Mesothelial cell of epicardium (in vitro differentiated cells): Measurements from ENCODE around the gene ILKAP. TPM values are rescaled to one million over a fixed set of nuclear protein-coding genes. Genes with fewer than 3 reads are reported as not detected.

Source experiments
- DNase-seq, 2 experiments: peaks; one replicate each; pipeline ENCODE4 v3.0.0; 2021; ENCODE audit warnings: low spot score in 2 of 2; ENCODE audit not compliant: unreplicated experiment in 2 of 2
- H3K27ac Mint-ChIP-seq: 2 replicates; pipeline ENCODE4 v1.8.0; 2021; ENCODE audit warnings: mixed read lengths
- H3K27me3 Mint-ChIP-seq: 2 replicates; pipeline ENCODE4 v1.8.0; 2021; ENCODE audit warnings: low read depth, mixed read lengths
- H3K36me3 Mint-ChIP-seq: 2 replicates; pipeline ENCODE4 v1.8.0; 2021; ENCODE audit warnings: mixed read lengths
- H3K4me1 Mint-ChIP-seq: 2 replicates; pipeline ENCODE4 v1.8.0; 2021; ENCODE audit warnings: mixed read lengths
- H3K4me3 Mint-ChIP-seq: 2 replicates; pipeline ENCODE4 v1.8.0; 2021; ENCODE audit warnings: mild to moderate bottlenecking, moderate library complexity, mixed read lengths
- H3K9me3 Mint-ChIP-seq: 2 replicates; pipeline ENCODE4 v1.8.0; 2021; ENCODE audit warnings: mixed read lengths
- total RNA-seq: library from RNA; stranded (reverse); gene quantifications from 3 replicates; pipeline ENCODE4 v1.2.1, GENCODE V29; 2021
- TF ChIP-seq, protein P1 (sequence below): fragments of 200-600 bp; sonication (generic); IDR thresholded peaks from one replicate; pipeline ENCODE4 v1.5.0; 2021; ENCODE audit warnings: antibody characterized with exemption; ENCODE audit not compliant: unreplicated experiment

Gene ILKAP
- total RNA-seq, 1 donor from 2014 or later: 54.0 TPM

DNA sequence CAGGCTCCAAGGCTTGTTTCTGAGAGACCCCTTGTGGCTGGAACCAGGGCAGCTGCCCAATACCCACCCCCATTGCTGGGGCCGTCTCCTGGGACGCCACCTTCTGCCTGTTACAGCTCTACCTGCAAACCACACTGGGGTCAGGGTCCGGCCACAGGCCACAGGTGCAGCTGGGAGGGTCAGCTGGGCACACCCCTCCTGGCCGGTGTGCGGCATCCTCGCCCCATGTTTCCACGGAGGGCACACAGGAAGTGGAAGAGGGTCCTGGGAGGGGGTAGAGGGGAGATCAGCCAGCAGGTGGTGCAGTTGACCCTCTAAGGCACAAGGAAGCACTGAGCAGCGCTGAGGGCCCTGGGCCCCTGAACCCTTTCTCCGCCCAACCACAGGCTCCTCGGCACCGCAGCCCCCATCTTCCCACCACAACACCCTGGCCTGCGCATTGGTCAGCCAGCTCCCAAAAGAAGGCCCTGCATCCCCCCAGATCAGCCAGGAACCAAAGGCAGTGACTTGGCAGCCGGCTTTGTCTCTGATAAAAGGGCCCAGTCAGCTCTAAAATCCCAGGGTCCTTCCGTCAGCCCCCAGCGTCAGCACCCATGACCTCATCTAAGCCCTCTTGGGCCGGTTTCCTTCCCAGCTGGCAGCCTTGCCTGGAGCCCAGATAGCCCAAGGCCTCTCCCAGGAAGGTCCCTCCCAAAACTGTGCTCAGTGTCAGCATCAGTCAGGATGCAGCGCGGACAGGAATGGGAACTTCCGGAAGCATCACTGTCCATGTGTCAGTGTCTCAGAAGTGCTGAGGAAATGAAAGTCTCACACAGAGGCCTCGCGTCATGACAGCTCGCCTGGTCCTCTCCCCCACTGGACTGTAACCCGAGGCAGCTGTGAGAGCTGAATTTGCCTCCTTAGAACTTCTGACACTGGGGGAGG lies 43.0 kb downstream of the ILKAP start:
- Mint-ChIP-seq H3K9me3 (no peaks in the 10 kb centered on the region), H3K27me3 (peaks cover 67% of the 10 kb centered on the region), H3K4me3 (no peak overlapping the region), H3K36me3 (no peaks in the 10 kb centered on the region), H3K4me1 (peaks cover 4% of the 10 kb centered on the region), H3K27ac (no peak overlapping the region)
- no peak for DNase-seq
- TF ChIP-seq, protein P1, sequence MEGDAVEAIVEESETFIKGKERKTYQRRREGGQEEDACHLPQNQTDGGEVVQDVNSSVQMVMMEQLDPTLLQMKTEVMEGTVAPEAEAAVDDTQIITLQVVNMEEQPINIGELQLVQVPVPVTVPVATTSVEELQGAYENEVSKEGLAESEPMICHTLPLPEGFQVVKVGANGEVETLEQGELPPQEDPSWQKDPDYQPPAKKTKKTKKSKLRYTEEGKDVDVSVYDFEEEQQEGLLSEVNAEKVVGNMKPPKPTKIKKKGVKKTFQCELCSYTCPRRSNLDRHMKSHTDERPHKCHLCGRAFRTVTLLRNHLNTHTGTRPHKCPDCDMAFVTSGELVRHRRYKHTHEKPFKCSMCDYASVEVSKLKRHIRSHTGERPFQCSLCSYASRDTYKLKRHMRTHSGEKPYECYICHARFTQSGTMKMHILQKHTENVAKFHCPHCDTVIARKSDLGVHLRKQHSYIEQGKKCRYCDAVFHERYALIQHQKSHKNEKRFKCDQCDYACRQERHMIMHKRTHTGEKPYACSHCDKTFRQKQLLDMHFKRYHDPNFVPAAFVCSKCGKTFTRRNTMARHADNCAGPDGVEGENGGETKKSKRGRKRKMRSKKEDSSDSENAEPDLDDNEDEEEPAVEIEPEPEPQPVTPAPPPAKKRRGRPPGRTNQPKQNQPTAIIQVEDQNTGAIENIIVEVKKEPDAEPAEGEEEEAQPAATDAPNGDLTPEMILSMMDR: no peak

DNA sequence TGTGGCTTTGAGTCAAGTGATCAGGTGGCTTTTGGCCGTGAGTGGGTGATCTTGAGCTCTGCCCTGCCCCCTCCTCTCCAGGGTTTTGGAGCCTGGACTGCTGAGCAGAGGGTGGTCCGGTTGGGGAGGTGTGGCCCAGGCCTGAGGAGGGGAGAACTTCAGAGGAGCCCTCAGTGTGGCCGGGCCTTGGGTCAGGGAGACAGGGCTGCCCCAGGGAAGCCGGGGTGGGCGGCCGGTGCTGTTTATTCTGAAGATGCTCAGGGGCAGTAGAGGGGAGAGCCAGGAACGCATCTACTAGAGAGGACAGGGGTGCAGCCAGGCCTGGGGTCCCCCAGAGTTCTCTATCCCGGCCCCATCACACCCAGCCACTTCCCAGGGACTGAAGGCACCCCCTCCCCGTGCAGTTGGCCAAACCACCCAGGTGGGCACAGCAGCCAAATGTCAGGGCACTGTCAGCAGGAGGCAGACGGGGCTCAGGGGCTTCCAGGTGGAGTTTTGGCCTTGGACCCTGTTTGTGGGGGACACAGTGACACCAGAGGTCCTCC lies 43.8 kb downstream of the ILKAP start:
- TF ChIP-seq, protein P1: no peak
- Mint-ChIP-seq H3K4me3 (peak overlapping the region; percentile 46), H3K4me1 (peaks cover 4% of the 10 kb centered on the region), H3K27me3 (peaks cover 60% of the 10 kb centered on the region), H3K27ac (no peak overlapping the region), H3K36me3 (no peaks in the 10 kb centered on the region), H3K9me3 (no peaks in the 10 kb centered on the region)
- no peak for DNase-seq

DNA sequence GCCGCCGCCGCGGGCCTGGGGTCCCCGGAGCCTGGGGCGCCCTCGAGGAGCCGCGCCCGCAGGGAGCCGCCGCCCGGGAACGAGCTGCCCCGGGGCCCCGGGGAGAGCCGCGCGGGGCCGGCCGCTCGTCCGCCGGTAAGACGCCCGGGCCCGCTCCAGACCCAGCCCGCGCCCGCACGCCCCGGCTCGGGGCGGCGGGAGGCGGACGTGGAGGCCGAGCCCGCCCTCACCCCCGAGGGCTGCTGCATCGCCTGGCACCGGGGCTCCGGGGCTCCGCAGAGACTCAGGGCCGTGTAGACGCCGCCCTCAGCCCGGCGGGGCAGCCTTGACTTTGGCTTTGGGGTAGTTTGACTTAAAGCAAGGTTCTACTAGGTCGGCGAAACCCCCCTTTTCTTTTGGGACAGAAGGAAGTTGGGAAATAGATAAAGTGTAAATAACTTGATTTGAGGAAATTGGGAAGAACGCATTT lies 44.4 kb downstream of the ILKAP start:
- Mint-ChIP-seq H3K36me3 (no peaks in the 10 kb centered on the region), H3K9me3 (peaks cover 2% of the 10 kb centered on the region), H3K27ac (no peak overlapping the region), H3K4me1 (peaks cover 4% of the 10 kb centered on the region), H3K4me3 (peak overlapping the region; percentile 46), H3K27me3 (peaks cover 54% of the 10 kb centered on the region)
- DNase-seq: peak in 1 of 2 experiments; percentile 43
- TF ChIP-seq, protein P1: peak; percentile 8

DNA sequence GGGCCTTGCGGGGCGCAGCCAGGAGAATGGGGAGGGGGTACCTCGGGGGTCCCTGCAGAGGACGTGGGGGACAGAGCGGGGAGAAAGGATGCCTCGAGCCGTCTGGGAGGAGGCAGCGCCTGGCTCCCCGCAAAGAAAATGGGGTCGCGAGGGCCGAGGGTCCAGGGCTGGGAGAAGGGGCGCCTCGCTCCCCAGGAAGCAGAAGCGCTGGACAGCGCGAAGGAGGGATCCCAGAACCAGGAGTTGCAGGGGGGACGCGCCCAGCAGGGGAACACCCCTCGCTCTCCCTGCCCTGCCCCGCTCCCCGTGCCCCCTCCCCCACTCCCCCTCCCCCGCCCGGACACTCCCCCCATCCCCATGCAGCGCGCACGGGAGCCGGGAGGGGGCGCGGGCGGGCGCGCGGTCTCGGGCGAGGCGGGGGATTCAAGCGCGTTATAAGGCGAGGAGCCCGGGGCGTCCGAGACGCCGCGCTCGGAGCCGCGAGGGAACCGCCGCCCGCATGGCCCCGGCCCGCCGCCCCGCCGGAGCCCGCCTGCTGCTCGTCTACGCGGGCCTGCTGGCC lies 44.9 kb downstream of the ILKAP start, which contains the start of gene ERFE:
Gene ERFE, plus strand, starts transcription at position 462 of the 562 bp plus-strand sequence. Its CDS starts 38 bp downstream, at position 500.
- peak within 1 kb of the TSS; percentile 46 for H3K4me3 Mint-ChIP-seq
- H3K9me3 Mint-ChIP-seq: peaks cover 3% of the 10 kb centered on the region
- peaks cover 4% of the 10 kb centered on the region for H3K4me1 Mint-ChIP-seq
- H3K27me3 Mint-ChIP-seq: peaks cover 54% of the 10 kb centered on the region
- no peaks in the 10 kb centered on the region for H3K36me3 Mint-ChIP-seq
- DNase-seq: peak in 1 of 2 experiments; percentile 71
- H3K27ac Mint-ChIP-seq: no peak within 1 kb of the TSS
- TF ChIP-seq, protein P1: peak; percentile 57

DNA sequence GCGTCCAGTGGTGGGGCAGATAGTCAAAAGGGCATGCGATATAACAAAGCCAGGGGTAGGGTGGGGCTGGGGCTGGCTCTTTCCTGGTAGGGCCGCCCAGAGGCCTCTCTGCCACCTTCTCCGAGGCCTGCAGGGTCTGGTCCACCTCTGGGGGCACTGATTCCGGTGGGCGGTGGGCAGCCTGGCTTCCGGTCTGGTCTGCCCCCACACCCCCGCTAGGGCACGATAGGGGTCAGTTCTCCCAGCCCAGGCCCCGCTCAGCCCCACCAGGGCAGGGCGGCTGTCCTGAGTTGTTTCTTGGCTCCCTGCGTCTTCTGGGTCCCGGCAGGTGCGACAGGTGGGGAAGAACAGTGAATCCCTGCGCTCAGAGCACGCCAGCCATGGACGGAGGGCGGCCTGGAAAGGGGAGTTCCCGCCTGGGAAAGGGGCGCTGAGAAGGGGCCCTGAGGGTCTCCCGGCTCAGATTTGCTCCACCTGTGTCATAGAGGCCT lies 45.4 kb downstream of the ILKAP start:
- no peak for DNase-seq
- H3K27me3 Mint-ChIP-seq: peaks cover 50% of the 10 kb centered on the region
- H3K36me3 Mint-ChIP-seq: no peaks in the 10 kb centered on the region
- TF ChIP-seq, protein P1: no peak
- peaks cover 3% of the 10 kb centered on the region for H3K9me3 Mint-ChIP-seq
- H3K4me1 Mint-ChIP-seq: peaks cover 4% of the 10 kb centered on the region
- no peak overlapping the region for H3K27ac Mint-ChIP-seq
- peak overlapping the region; percentile 10 for H3K4me3 Mint-ChIP-seq
